HCT116 (cell line): ENCODE measurements around the gene COL20A1. TPM values are rescaled to one million over a fixed set of nuclear protein-coding genes. Genes with fewer than 3 reads are reported as not detected.

Experiments
- ATAC-seq: fragments of 200-7000 bp; cut with Tn5 transposase; 2 replicates; pipeline ENCODE4 v1.9.1; 2020; ENCODE audit warnings: mild to moderate bottlenecking, moderate library complexity
- BruUV-seq: library from RNA; stranded (reverse); fragments of 400-500 nt; replicated peaks from 2 replicates; lab custom pipeline; 2021; lab: Mats Ljungman, UMichigan
- CTCF ChIA-PET: fragments of 300-600 bp; sonication (Branson Sonifier 250); formaldehyde crosslinking; loops from one replicate; lab custom pipeline; 2021; ENCODE audit warnings: antibody characterized with exemption; lab: Charles Lee
- POLR2A ChIA-PET: fragments of 300-600, 350-600 bp; sonication (Branson Sonifier 250); formaldehyde crosslinking; loops from one replicate; lab custom pipeline; 2021; ENCODE audit warnings: antibody characterized with exemption; lab: Charles Lee
- RAD21 ChIA-PET, 2 experiments: fragments of 300-600 bp; sonication (Branson Sonifier 250); formaldehyde crosslinking; loops; one replicate each; lab custom pipeline; 2023; ENCODE audit warnings: low total read pairs in 2 of 2; ENCODE audit not compliant: uncharacterized antibody in 2 of 2, unreplicated experiment in 2 of 2, low non-redundant PET in 1 of 2; lab: Charles Lee
- DNase-seq: peaks from one replicate; pipeline ENCODE4 v3.0.0-alpha.2; 2010; ENCODE audit warnings: low read depth, low spot score
- H2AFZ ChIP-seq: fragments of 200-600 bp; shearing (Covaris generic), sonication (generic); 2 replicates; pipeline ENCODE4 v1.6.1; 2017; ENCODE audit warnings: low read depth, mixed run types, mixed read lengths, antibody characterized with exemption, low read length; ENCODE audit not compliant: poor library complexity, severe bottlenecking
- H3K27ac ChIP-seq: 2 replicates; pipeline ENCODE4 v1.5.1; 2012; ENCODE audit warnings: low read depth, low read length
- H3K27me3 ChIP-seq: fragments of 200-600 bp; sonication (generic); 2 replicates; pipeline ENCODE4 v1.6.1; 2016; ENCODE audit warnings: mixed run types, low read length, mixed read lengths; ENCODE audit not compliant: insufficient read depth
- H3K36me3 ChIP-seq, 2 experiments: fragments of 200-500 bp in 1 of 2; fragments of 200-600 bp in 1 of 2; sonication (Bioruptor generic) in 1 of 2; sonication (generic) in 1 of 2; 2 replicates each; pipeline versions ENCODE4 v1.5.1 to v1.6.1; 2014 to 2016; ENCODE audit warnings: low read length in 2 of 2, inconsistent platforms in 1 of 2, mixed read lengths in 1 of 2, mixed run types in 1 of 2; ENCODE audit not compliant: insufficient read depth in 2 of 2, control insufficient read depth in 1 of 2
- H3K4me1 ChIP-seq, 2 experiments: fragments of 200-600 bp in 1 of 2; sonication (generic) in 1 of 2; 2 replicates each; pipeline versions ENCODE4 v1.5.1 to v1.6.1; 2012 to 2017; ENCODE audit warnings: low read length in 2 of 2, inconsistent platforms in 1 of 2, mild to moderate bottlenecking in 1 of 2, mixed read lengths in 1 of 2, mixed run types in 1 of 2, moderate library complexity in 1 of 2; ENCODE audit not compliant: insufficient read depth in 2 of 2, control insufficient read depth in 1 of 2
- H3K4me2 ChIP-seq: fragments of 200-600 bp; sonication (generic); 2 replicates; pipeline ENCODE4 v1.6.1; 2017; ENCODE audit warnings: mixed run types, low read length, mixed read lengths
- H3K4me3 ChIP-seq, 2 experiments: fragments of 200-600 bp in 1 of 2; sonication (generic) in 1 of 2; replicated peaks in 1 of 2; 2 replicates each; pipeline ENCODE4 v1.5.1; 2011 to 2016; ENCODE audit warnings: low read length in 2 of 2, control low read depth in 1 of 2, low read depth in 1 of 2, mild to moderate bottlenecking in 1 of 2, mixed read lengths in 1 of 2, mixed run types in 1 of 2
- H3K79me2 ChIP-seq: fragments of 200-600 bp; sonication (generic); 2 replicates; pipeline ENCODE4 v1.6.1; 2017; ENCODE audit warnings: mild to moderate bottlenecking, mixed run types, low read length, moderate library complexity, mixed read lengths; ENCODE audit not compliant: insufficient read depth
- H3K9ac ChIP-seq: fragments of 200-600 bp; sonication (generic); 2 replicates; pipeline ENCODE4 v1.6.1; 2016; ENCODE audit warnings: low read length, mixed read lengths
- H3K9me2 ChIP-seq: fragments of 200-600 bp; sonication (generic), shearing (Covaris generic); 2 replicates; pipeline ENCODE4 v1.6.1; 2017; ENCODE audit warnings: mixed run types, mild to moderate bottlenecking, moderate library complexity; ENCODE audit not compliant: insufficient read depth
- H3K9me3 ChIP-seq, 2 experiments: fragments of 200-500 bp in 1 of 2; fragments of 200-600 bp in 1 of 2; sonication (Bioruptor generic) in 1 of 2; sonication (generic) in 1 of 2; 2 replicates each; pipeline ENCODE4 v1.6.1; 2014 to 2017; ENCODE audit warnings: low read length in 2 of 2, mixed read lengths in 2 of 2, inconsistent platforms in 1 of 2, low read depth in 1 of 2, mild to moderate bottlenecking in 1 of 2, mixed run types in 1 of 2, moderate library complexity in 1 of 2; ENCODE audit not compliant: control insufficient read depth in 1 of 2, insufficient read depth in 1 of 2
- H4K20me1 ChIP-seq: fragments of 200-600 bp; sonication (generic), shearing (Covaris generic); 2 replicates; pipeline ENCODE4 v1.6.1; 2017; ENCODE audit warnings: mixed run types, mild to moderate bottlenecking, moderate library complexity; ENCODE audit not compliant: insufficient read depth
- POLR2AphosphoS5 ChIP-seq: IDR thresholded peaks from 2 replicates; pipeline ENCODE4 v1.6.1; 2011; ENCODE audit warnings: mild to moderate bottlenecking, low read depth, low read length, moderate library complexity
- RAD21 ChIP-seq: IDR thresholded peaks from 2 replicates; pipeline ENCODE4 v1.6.1; 2012; ENCODE audit warnings: low read depth, mild to moderate bottlenecking
- SIN3A ChIP-seq: IDR thresholded peaks from 2 replicates; pipeline ENCODE4 v1.6.1; 2012; ENCODE audit warnings: low read depth
- YY1 ChIP-seq: IDR thresholded peaks from 2 replicates; pipeline ENCODE4 v1.6.1; 2011; ENCODE audit warnings: low read length, low read depth, moderate library complexity, mild to moderate bottlenecking; ENCODE audit not compliant: insufficient replicate concordance; ENCODE audit errors: extremely low read depth
- ZFX ChIP-seq: fragments of 450-650 bp; IDR thresholded peaks from 2 replicates; pipeline ENCODE4 v1.6.1; 2017
- ZNF274 ChIP-seq: fragments of 200-500 bp; sonication (Bioruptor generic); IDR thresholded peaks from 2 replicates; pipeline ENCODE4 v1.6.1; 2014; ENCODE audit warnings: mild to moderate bottlenecking, low read depth, low read length, inconsistent platforms
- intact Hi-C: fragments of 100-400 bp; cut with micrococcal nuclease; formaldehyde crosslinking; loops from 2 replicates; pipeline ENCODE4 v1.10.0; 2022
- total RNA-seq: library from RNA; stranded (reverse); gene quantifications from one replicate; pipeline ENCODE4 v1.2.1, GENCODE V29; 2021; ENCODE audit not compliant: unreplicated experiment
- TF ChIP-seq, protein P1 (sequence below): IDR thresholded peaks from 2 replicates; pipeline ENCODE4 v1.6.1; 2012; ENCODE audit warnings: low read depth
- TF ChIP-seq, protein P2 (sequence below): IDR thresholded peaks from 2 replicates; pipeline ENCODE4 v1.6.1; 2012
- TF ChIP-seq, protein P3 (sequence below): IDR thresholded peaks from 2 replicates; pipeline ENCODE4 v1.6.1; 2012
- TF ChIP-seq, protein P4 (sequence below): IDR thresholded peaks from 2 replicates; pipeline ENCODE4 v1.6.1; 2011; ENCODE audit warnings: mild to moderate bottlenecking, low read length, moderate library complexity; ENCODE audit not compliant: insufficient replicate concordance; ENCODE audit errors: extremely low read depth

COL20A1 gene
- total RNA-seq, 1 experiment from 2014 or later: 0.34 TPM

DNA sequence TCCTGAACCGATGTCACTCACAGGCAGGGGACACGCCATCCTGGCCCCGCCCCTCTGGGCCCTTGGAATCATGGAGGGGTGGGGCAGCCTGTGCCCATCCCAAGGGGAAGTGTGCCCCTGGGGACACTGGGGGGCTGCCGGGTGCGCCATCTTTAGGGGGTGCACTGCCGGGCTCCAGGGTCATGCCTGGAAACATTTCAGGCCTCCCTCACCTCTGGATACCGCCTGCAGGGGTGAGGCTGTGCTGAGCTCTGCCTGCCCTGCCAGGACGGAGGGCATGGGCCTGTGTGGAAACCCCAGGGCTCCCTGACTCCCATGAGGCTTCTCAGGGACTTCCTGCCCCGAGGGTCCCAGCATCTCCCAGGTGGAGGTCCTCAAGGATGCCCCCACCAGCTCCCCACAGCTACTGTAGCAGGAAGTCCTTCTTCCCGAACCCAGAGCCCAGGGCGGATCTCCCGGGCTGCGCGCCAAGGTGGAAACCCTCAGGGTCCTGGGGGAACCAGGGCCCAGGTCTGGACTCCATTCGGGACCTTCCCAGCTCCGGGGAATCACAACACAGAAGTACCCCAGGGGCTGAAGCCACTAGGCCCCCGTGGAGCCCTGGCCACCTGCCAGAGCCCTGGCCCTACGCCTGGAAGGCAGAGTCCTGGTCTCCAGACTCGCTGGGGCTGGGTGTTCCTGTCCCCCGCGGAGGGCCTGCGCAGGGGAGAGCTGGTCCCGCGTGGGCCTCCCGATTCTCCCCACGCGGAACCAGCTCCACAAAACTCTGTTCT, 52.5 kb downstream of the COL20A1 start (continued):
- TF ChIP-seq, protein P1, sequence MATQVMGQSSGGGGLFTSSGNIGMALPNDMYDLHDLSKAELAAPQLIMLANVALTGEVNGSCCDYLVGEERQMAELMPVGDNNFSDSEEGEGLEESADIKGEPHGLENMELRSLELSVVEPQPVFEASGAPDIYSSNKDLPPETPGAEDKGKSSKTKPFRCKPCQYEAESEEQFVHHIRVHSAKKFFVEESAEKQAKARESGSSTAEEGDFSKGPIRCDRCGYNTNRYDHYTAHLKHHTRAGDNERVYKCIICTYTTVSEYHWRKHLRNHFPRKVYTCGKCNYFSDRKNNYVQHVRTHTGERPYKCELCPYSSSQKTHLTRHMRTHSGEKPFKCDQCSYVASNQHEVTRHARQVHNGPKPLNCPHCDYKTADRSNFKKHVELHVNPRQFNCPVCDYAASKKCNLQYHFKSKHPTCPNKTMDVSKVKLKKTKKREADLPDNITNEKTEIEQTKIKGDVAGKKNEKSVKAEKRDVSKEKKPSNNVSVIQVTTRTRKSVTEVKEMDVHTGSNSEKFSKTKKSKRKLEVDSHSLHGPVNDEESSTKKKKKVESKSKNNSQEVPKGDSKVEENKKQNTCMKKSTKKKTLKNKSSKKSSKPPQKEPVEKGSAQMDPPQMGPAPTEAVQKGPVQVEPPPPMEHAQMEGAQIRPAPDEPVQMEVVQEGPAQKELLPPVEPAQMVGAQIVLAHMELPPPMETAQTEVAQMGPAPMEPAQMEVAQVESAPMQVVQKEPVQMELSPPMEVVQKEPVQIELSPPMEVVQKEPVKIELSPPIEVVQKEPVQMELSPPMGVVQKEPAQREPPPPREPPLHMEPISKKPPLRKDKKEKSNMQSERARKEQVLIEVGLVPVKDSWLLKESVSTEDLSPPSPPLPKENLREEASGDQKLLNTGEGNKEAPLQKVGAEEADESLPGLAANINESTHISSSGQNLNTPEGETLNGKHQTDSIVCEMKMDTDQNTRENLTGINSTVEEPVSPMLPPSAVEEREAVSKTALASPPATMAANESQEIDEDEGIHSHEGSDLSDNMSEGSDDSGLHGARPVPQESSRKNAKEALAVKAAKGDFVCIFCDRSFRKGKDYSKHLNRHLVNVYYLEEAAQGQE: no peak

DNA sequence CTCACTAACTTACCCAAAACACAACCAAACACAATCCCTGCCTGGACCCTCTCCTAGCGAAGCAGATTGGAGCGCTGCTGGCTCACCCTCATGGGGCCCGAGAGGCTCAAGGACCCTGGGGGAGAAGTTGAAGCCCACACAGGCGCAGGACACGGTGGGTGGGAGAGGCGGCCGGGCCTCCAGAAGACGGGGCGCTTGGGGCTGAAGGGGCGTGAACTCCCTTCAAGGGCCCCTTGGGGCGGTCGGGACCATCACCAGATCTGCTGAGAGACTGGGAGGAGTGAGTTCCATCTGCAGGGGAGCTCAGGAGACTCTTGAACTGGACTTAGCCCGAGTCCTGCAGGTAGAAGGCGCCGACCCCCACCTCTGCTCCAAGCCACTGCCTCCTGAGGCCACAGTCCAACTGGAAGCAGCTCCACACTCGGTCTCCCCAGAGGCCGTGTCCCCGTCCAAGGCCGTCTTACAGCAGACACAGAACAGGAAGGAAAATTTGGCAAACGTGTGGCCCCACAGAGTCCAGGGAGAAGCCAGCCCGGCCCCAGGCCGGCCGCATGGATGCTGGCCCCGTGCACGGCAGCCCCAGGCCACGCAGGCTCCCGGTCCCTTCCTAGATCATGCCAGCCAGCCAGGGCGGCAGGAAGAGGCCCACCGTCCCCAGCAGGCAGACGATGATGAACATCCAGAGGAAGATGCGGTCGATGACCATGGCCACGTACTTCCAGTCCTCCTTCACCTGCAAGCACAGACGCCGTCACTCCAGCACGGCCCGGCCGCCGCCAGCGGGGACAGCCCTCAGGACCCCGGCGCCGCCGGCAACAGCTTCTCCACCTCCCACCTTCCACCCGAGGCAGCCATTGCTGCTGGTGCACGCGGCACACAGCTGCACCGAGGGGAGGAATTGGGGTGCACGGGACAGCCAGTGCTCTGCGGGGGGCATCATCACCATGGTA, 53.4 kb downstream of the COL20A1 start:
- CTCF ChIA-PET: no interaction called here
- H3K4me2 ChIP-seq: no peak overlapping the region
- POLR2A ChIA-PET: no interaction called here
- no peak overlapping the region for H3K4me3 ChIP-seq
- BruUV-seq: no TSS peak
- H3K79me2 ChIP-seq: no peaks in the 10 kb centered on the region
- H3K9me2 ChIP-seq: no peaks in the 10 kb centered on the region
- H4K20me1 ChIP-seq: no peaks in the 10 kb centered on the region
- peaks cover 2% of the 10 kb centered on the region; the same call in 1 of the 2 replicates for H3K27me3 ChIP-seq
- H3K27ac ChIP-seq: no peak overlapping the region
- H2AFZ ChIP-seq: no peak overlapping the region
- H3K36me3 ChIP-seq: no peaks in the 10 kb centered on the region
- DNase-seq (no peak), ATAC-seq (no peak)
- no peaks in the 10 kb centered on the region for H3K4me1 ChIP-seq
- H3K9me3 ChIP-seq: peaks cover 0 to 4% of the 10 kb centered on the region in 2 experiments; a peak in 1 of 4 replicates
- H3K9ac ChIP-seq: no peak overlapping the region
- intact Hi-C loops: no loop called here
- RAD21 ChIA-PET: no interaction called here
- TF ChIP-seq, protein P2, sequence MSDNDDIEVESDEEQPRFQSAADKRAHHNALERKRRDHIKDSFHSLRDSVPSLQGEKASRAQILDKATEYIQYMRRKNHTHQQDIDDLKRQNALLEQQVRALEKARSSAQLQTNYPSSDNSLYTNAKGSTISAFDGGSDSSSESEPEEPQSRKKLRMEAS: no peak
- TF ChIP-seq SIN3A (no peak), POLR2AphosphoS5 (no peak), ZFX (no peak), RAD21 (no peak), YY1 (no peak), ZNF274 (no peak)
- TF ChIP-seq, protein P1: no peak
- TF ChIP-seq, protein P3, sequence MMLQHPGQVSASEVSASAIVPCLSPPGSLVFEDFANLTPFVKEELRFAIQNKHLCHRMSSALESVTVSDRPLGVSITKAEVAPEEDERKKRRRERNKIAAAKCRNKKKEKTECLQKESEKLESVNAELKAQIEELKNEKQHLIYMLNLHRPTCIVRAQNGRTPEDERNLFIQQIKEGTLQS: no peak
- TF ChIP-seq, protein P4, sequence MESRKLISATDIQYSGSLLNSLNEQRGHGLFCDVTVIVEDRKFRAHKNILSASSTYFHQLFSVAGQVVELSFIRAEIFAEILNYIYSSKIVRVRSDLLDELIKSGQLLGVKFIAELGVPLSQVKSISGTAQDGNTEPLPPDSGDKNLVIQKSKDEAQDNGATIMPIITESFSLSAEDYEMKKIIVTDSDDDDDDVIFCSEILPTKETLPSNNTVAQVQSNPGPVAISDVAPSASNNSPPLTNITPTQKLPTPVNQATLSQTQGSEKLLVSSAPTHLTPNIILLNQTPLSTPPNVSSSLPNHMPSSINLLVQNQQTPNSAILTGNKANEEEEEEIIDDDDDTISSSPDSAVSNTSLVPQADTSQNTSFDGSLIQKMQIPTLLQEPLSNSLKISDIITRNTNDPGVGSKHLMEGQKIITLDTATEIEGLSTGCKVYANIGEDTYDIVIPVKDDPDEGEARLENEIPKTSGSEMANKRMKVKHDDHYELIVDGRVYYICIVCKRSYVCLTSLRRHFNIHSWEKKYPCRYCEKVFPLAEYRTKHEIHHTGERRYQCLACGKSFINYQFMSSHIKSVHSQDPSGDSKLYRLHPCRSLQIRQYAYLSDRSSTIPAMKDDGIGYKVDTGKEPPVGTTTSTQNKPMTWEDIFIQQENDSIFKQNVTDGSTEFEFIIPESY: no peak
